WTC11 (cell line): ENCODE data around the gene LY6G6F. TPM values are rescaled to one million over a fixed set of nuclear protein-coding genes. Genes with fewer than 3 reads are reported as not detected.

Experiments
- AFF4 ChIP-seq: sonication (generic); formaldehyde crosslinking; IDR thresholded peaks from 2 replicates; pipeline ENCODE4 v1.8.1; 2023; ENCODE audit warnings: mild to moderate bottlenecking, missing genetic modification reagents, borderline replicate concordance
- ARID4B ChIP-seq: sonication (generic); formaldehyde crosslinking; IDR thresholded peaks from 2 replicates; pipeline ENCODE4 v1.8.0; 2023; ENCODE audit warnings: missing genetic modification reagents, mild to moderate bottlenecking, borderline replicate concordance
- ATF1 ChIP-seq: sonication (generic); formaldehyde crosslinking; IDR thresholded peaks from 2 replicates; pipeline ENCODE4 v1.8.1; 2023; ENCODE audit warnings: mild to moderate bottlenecking, moderate library complexity, missing genetic modification reagents
- ATF3 ChIP-seq: sonication (generic); formaldehyde crosslinking; conservative IDR thresholded peaks from 2 replicates; pipeline ENCODE4 v1.8.1; 2022; ENCODE audit warnings: mild to moderate bottlenecking, missing genetic modification reagents
- CBFB ChIP-seq: sonication (generic); formaldehyde crosslinking; IDR thresholded peaks from 2 replicates; pipeline ENCODE4 v1.8.1; 2022; ENCODE audit warnings: mild to moderate bottlenecking, low read depth, missing genetic modification reagents
- E2F5 ChIP-seq: sonication (generic); formaldehyde crosslinking; IDR thresholded peaks from 2 replicates; pipeline ENCODE4 v1.8.1; 2022; ENCODE audit warnings: mild to moderate bottlenecking, moderate library complexity, missing genetic modification reagents
- ELF4 ChIP-seq: sonication (generic); formaldehyde crosslinking; IDR thresholded peaks from 2 replicates; pipeline ENCODE4 v1.8.1; 2022; ENCODE audit warnings: low read depth, mild to moderate bottlenecking, moderate library complexity, missing genetic modification reagents
- FOXJ3 ChIP-seq: sonication (generic); formaldehyde crosslinking; IDR thresholded peaks from 2 replicates; pipeline ENCODE4 v1.9.0; 2021; ENCODE audit warnings: missing genetic modification reagents, mild to moderate bottlenecking, borderline replicate concordance
- GABPB1 ChIP-seq: sonication (generic); formaldehyde crosslinking; IDR thresholded peaks from 2 replicates; pipeline ENCODE4 v1.8.1; 2023; ENCODE audit warnings: mild to moderate bottlenecking, missing genetic modification reagents
- GTF2I ChIP-seq: fragments of 250-450 bp; sonication (Bioruptor Pico); conservative IDR thresholded peaks from 2 replicates; pipeline ENCODE4 v1.4.0; 2021; ENCODE audit warnings: mild to moderate bottlenecking
- IRF2 ChIP-seq: sonication (generic); formaldehyde crosslinking; IDR thresholded peaks from 2 replicates; pipeline ENCODE4 v1.8.0; 2022; ENCODE audit warnings: low read depth, missing genetic modification reagents, borderline replicate concordance
- KAT7 ChIP-seq: sonication (generic); formaldehyde crosslinking; IDR thresholded peaks from 2 replicates; pipeline ENCODE4 v1.8.1; 2023; ENCODE audit warnings: missing genetic modification reagents, mild to moderate bottlenecking, borderline replicate concordance
- NFATC4 ChIP-seq: fragments of 250-450 bp; sonication (Bioruptor Pico); IDR thresholded peaks from 2 replicates; pipeline ENCODE4 v1.9.0; 2021; ENCODE audit warnings: mild to moderate bottlenecking
- NFYB ChIP-seq: sonication (generic); formaldehyde crosslinking; conservative IDR thresholded peaks from 2 replicates; pipeline ENCODE4 v1.8.0; 2022; ENCODE audit warnings: low read depth, missing genetic modification reagents
- RORB ChIP-seq: fragments of 250-450 bp; sonication (Bioruptor Pico); IDR thresholded peaks from 2 replicates; pipeline ENCODE4 v1.9.0; 2021; ENCODE audit warnings: mild to moderate bottlenecking
- SMAD3 ChIP-seq: sonication (generic); formaldehyde crosslinking; IDR thresholded peaks from 2 replicates; pipeline ENCODE4 v1.8.0; 2022; ENCODE audit warnings: missing genetic modification reagents, mild to moderate bottlenecking, borderline replicate concordance
- SMAD4 ChIP-seq: sonication (generic); formaldehyde crosslinking; IDR thresholded peaks from 2 replicates; pipeline ENCODE4 v1.8.0; 2022; ENCODE audit warnings: mild to moderate bottlenecking, missing genetic modification reagents
- SOX15 ChIP-seq: fragments of 250-450 bp; sonication (Bioruptor Pico); IDR thresholded peaks from 2 replicates; pipeline ENCODE4 v1.9.0; 2021; ENCODE audit warnings: mild to moderate bottlenecking
- TP53 ChIP-seq: sonication (generic); formaldehyde crosslinking; IDR thresholded peaks from 2 replicates; pipeline ENCODE4 v1.8.1; 2023; ENCODE audit warnings: mild to moderate bottlenecking, missing genetic modification reagents
- ZNF396 ChIP-seq: fragments of 250-450 bp; sonication (Bioruptor Pico); IDR thresholded peaks from 2 replicates; pipeline ENCODE4 v1.8.0; 2021; ENCODE audit warnings: mild to moderate bottlenecking, moderate library complexity, borderline replicate concordance
- ZNF423 ChIP-seq: fragments of 250-450 bp; sonication (Bioruptor Pico); IDR thresholded peaks from 2 replicates; pipeline ENCODE4 v2.1.2; 2022; ENCODE audit warnings: mild to moderate bottlenecking, moderate library complexity
- ZNF671 ChIP-seq: fragments of 250-450 bp; sonication (Bioruptor Pico); IDR thresholded peaks from 2 replicates; pipeline ENCODE4 v1.8.0; 2021; ENCODE audit warnings: mild to moderate bottlenecking
- total RNA-seq: library from RNA; stranded (reverse); gene quantifications from 3 replicates; pipeline ENCODE4 v1.2.3, GENCODE V29; 2021
- TF ChIP-seq, protein P1 (sequence below): sonication (generic); formaldehyde crosslinking; IDR thresholded peaks from 2 replicates; pipeline ENCODE4 v1.8.0; 2023; ENCODE audit warnings: mild to moderate bottlenecking, missing genetic modification reagents
- TF ChIP-seq, protein P2 (sequence below): fragments of 200-600 bp; IDR thresholded peaks from 2 replicates; pipeline ENCODE4 v1.8.0; 2022; ENCODE audit warnings: antibody characterized with exemption
- TF ChIP-seq, protein P3 (sequence below): sonication (generic); formaldehyde crosslinking; IDR thresholded peaks from 2 replicates; pipeline ENCODE4 v1.8.1; 2023; ENCODE audit warnings: mild to moderate bottlenecking, missing genetic modification reagents, moderate library complexity

Gene LY6G6F
- total RNA-seq, 1 experiment from 2014 or later = not detected

GRCh38 chr6:31739639-31740396 is 33.2 kb downstream of the LY6G6F start, which contains the start of gene MSH5 (continued):
- TF ChIP-seq AFF4 (CRISPR knock-in tag) (no peak), ARID4B (peak; percentile 98), ZNF396 (no peak), IRF2 (CRISPR knock-in tag) (0 out of 2 replicates have a peak, but pooled peaks have one; percentile 40), ZNF423 (CRISPR knock-in tag) (no peak), ATF3 (CRISPR knock-in tag) (peak; percentile 58; the same call in 1 of the 2 replicates), NFYB (CRISPR knock-in tag) (peak; percentile 87), SOX15 (no peak), E2F5 (CRISPR knock-in tag) (peak; percentile 100), NFATC4 (CRISPR knock-in tag) (no peak), RORB (CRISPR knock-in tag) (no peak), ZNF671 (no peak), TP53 (no peak), CBFB (no peak), GABPB1 (CRISPR knock-in tag) (peak; percentile 79), FOXJ3 (CRISPR knock-in tag) (peak; percentile 87), ELF4 (CRISPR knock-in tag) (no peak), ATF1 (CRISPR knock-in tag) (peak; percentile 27; the same call in 1 of the 2 replicates), GTF2I (CRISPR knock-in tag) (no peak), KAT7 (no peak), SMAD3 (CRISPR knock-in tag) (peak; percentile 99), SMAD4 (CRISPR knock-in tag) (peak; percentile 87)
- TF ChIP-seq, protein P1, sequence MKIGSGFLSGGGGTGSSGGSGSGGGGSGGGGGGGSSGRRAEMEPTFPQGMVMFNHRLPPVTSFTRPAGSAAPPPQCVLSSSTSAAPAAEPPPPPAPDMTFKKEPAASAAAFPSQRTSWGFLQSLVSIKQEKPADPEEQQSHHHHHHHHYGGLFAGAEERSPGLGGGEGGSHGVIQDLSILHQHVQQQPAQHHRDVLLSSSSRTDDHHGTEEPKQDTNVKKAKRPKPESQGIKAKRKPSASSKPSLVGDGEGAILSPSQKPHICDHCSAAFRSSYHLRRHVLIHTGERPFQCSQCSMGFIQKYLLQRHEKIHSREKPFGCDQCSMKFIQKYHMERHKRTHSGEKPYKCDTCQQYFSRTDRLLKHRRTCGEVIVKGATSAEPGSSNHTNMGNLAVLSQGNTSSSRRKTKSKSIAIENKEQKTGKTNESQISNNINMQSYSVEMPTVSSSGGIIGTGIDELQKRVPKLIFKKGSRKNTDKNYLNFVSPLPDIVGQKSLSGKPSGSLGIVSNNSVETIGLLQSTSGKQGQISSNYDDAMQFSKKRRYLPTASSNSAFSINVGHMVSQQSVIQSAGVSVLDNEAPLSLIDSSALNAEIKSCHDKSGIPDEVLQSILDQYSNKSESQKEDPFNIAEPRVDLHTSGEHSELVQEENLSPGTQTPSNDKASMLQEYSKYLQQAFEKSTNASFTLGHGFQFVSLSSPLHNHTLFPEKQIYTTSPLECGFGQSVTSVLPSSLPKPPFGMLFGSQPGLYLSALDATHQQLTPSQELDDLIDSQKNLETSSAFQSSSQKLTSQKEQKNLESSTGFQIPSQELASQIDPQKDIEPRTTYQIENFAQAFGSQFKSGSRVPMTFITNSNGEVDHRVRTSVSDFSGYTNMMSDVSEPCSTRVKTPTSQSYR (CRISPR knock-in tag) = peak; percentile 97
- TF ChIP-seq, protein P2, sequence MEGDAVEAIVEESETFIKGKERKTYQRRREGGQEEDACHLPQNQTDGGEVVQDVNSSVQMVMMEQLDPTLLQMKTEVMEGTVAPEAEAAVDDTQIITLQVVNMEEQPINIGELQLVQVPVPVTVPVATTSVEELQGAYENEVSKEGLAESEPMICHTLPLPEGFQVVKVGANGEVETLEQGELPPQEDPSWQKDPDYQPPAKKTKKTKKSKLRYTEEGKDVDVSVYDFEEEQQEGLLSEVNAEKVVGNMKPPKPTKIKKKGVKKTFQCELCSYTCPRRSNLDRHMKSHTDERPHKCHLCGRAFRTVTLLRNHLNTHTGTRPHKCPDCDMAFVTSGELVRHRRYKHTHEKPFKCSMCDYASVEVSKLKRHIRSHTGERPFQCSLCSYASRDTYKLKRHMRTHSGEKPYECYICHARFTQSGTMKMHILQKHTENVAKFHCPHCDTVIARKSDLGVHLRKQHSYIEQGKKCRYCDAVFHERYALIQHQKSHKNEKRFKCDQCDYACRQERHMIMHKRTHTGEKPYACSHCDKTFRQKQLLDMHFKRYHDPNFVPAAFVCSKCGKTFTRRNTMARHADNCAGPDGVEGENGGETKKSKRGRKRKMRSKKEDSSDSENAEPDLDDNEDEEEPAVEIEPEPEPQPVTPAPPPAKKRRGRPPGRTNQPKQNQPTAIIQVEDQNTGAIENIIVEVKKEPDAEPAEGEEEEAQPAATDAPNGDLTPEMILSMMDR = no peak
- TF ChIP-seq, protein P3, sequence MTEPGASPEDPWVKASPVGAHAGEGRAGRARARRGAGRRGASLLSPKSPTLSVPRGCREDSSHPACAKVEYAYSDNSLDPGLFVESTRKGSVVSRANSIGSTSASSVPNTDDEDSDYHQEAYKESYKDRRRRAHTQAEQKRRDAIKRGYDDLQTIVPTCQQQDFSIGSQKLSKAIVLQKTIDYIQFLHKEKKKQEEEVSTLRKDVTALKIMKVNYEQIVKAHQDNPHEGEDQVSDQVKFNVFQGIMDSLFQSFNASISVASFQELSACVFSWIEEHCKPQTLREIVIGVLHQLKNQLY = no peak
